ENCODE data around the gene INPP5F.

The INPP5F gene

DNA sequence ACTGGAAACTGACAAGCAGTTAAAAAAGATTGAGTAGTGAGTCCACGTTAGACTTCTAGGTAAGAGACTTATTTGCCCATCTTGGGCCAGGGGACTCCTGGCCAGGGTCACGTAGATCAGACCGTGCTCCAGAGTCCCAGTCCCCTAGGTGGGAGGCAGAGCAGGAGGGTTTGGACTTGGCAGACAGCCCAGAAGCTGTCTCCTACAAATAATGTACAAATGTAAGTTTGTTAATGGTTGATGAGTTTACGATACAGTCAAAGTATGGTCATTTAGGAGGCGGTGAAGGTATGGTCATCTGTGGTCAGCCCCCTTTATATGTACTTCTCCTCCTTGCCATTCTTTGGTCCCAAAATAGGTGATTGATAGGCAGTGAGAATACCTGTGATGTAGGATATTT is 28.2 kb downstream of the INPP5F start:
- H3K4me1 ChIP-seq (ENCODE audit: control insufficient read depth, insufficient read depth, low read length): no peaks in the 10 kb centered on the region
- H3K4me3 ChIP-seq (ENCODE audit: low read length): no peak overlapping the region
- no peaks in the 10 kb centered on the region for H3K27me3 ChIP-seq (ENCODE audit: control insufficient read depth, insufficient read depth, low read length)
- no peaks in the 10 kb centered on the region for H3K9me3 ChIP-seq (ENCODE audit: control insufficient read depth, low read length)
- no peak overlapping the region for H3K9ac ChIP-seq (ENCODE audit: low read length)
- no peaks in the 10 kb centered on the region for H3K36me3 ChIP-seq (ENCODE audit: control insufficient read depth, insufficient read depth, low read length)

DNA sequence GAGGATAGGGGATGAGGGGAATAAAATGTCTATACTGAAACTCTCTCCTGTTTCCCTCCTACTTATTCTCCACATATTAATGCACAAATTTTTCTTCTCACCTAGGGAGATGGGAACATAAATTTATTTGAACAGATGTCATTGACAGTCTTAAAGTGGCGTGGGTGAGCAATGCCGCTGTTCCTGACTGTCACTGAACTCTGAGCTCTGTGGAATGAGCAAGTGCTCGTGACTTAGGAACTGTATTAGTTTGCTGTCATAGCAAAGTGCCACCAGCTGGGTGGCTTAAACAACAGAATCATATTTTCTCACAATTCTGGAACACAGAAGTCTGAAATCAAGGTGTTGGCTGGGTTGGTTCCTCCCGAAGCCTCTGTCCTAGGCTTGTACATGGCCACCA is 29.1 kb downstream of the INPP5F start:
- Histone ChIP-seq H3K36me3 (ENCODE audit: control insufficient read depth, insufficient read depth, low read length) (no peaks in the 10 kb centered on the region), H3K4me1 (ENCODE audit: control insufficient read depth, insufficient read depth, low read length) (no peaks in the 10 kb centered on the region), H3K9me3 (ENCODE audit: control insufficient read depth, low read length) (no peaks in the 10 kb centered on the region), H3K4me3 (ENCODE audit: low read length) (no peak overlapping the region), H3K9ac (ENCODE audit: low read length) (no peak overlapping the region), H3K27me3 (ENCODE audit: control insufficient read depth, insufficient read depth, low read length) (no peaks in the 10 kb centered on the region)

DNA sequence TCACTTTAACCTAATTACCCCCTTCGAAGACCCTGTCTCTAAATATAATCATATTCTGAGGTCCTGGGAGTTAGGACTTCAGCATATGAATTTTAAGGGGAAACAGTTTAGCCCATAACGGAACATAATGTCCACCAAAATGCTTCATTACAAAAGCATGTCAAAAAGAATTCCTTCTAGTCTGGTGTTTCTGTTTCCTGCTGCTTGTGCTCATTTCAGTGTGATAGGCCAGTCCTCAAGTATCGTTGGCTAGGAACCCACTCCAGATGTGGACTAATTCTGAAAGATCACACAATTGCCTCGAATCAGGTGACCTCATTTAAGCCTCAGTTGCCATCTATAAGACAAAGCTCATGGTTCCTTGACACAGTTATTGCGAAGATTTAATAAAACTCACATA is 29.6 kb downstream of the INPP5F start:
- Histone ChIP-seq H3K27me3 (ENCODE audit: control insufficient read depth, insufficient read depth, low read length) (no peaks in the 10 kb centered on the region), H3K9ac (ENCODE audit: low read length) (no peak overlapping the region), H3K9me3 (ENCODE audit: control insufficient read depth, low read length) (no peaks in the 10 kb centered on the region), H3K4me1 (ENCODE audit: control insufficient read depth, insufficient read depth, low read length) (no peaks in the 10 kb centered on the region), H3K4me3 (ENCODE audit: low read length) (no peak overlapping the region), H3K36me3 (ENCODE audit: control insufficient read depth, insufficient read depth, low read length) (no peaks in the 10 kb centered on the region)

GRCh38 chr10:119758448-119759195 is 32.8 kb downstream of the INPP5F start:
- no peak overlapping the region for H3K9ac ChIP-seq (ENCODE audit: low read length)
- no peaks in the 10 kb centered on the region for H3K36me3 ChIP-seq (ENCODE audit: control insufficient read depth, insufficient read depth, low read length)
- H3K4me1 ChIP-seq (ENCODE audit: control insufficient read depth, insufficient read depth, low read length): no peaks in the 10 kb centered on the region
- H3K9me3 ChIP-seq (ENCODE audit: control insufficient read depth, low read length): no peaks in the 10 kb centered on the region
- no peak overlapping the region for H3K4me3 ChIP-seq (ENCODE audit: low read length)
- no peaks in the 10 kb centered on the region for H3K27me3 ChIP-seq (ENCODE audit: control insufficient read depth, insufficient read depth, low read length)

GRCh38 chr10:119759832-119760231 is 34.0 kb downstream of the INPP5F start:
- Histone ChIP-seq H3K4me3 (ENCODE audit: low read length) (no peak overlapping the region), H3K36me3 (ENCODE audit: control insufficient read depth, insufficient read depth, low read length) (no peaks in the 10 kb centered on the region), H3K9ac (ENCODE audit: low read length) (no peak overlapping the region), H3K9me3 (ENCODE audit: control insufficient read depth, low read length) (no peaks in the 10 kb centered on the region), H3K27me3 (ENCODE audit: control insufficient read depth, insufficient read depth, low read length) (no peaks in the 10 kb centered on the region), H3K4me1 (ENCODE audit: control insufficient read depth, insufficient read depth, low read length) (no peaks in the 10 kb centered on the region)

DNA sequence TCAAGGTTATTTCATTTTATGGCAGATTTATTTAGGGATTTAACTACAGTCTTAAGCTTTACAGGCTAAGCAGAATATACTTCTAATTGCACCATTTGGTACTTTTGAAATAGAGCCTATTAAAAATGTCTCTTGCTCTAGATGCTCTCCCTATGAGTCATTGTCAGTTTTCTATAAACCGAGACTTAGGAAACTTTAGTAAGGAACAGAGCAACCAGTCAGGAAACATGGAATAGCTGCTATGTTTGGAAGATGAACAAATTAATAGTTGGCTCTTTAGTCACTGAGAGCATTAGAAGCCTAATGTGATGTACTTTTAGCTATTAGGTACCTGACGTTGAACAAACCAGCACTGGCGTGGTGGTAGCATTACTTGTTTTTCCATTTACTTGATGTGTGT is 35.3 kb downstream of the INPP5F start:
- Histone ChIP-seq H3K4me3 (ENCODE audit: low read length) (no peak overlapping the region), H3K36me3 (ENCODE audit: control insufficient read depth, insufficient read depth, low read length) (no peaks in the 10 kb centered on the region), H3K4me1 (ENCODE audit: control insufficient read depth, insufficient read depth, low read length) (no peaks in the 10 kb centered on the region)

GRCh38 chr10:119762035-119762434 is 36.2 kb downstream of the INPP5F start:
- Histone ChIP-seq H3K9me3 (ENCODE audit: control insufficient read depth, low read length) (no peaks in the 10 kb centered on the region), H3K36me3 (ENCODE audit: control insufficient read depth, insufficient read depth, low read length) (no peaks in the 10 kb centered on the region), H3K4me1 (ENCODE audit: control insufficient read depth, insufficient read depth, low read length) (no peaks in the 10 kb centered on the region), H3K27me3 (ENCODE audit: control insufficient read depth, insufficient read depth, low read length) (no peaks in the 10 kb centered on the region), H3K9ac (ENCODE audit: low read length) (no peak overlapping the region), H3K4me3 (ENCODE audit: low read length) (no peak overlapping the region)

More for the DNA sequence above, 35.3 kb downstream of the INPP5F start:
- H3K27me3 ChIP-seq (ENCODE audit: control insufficient read depth, insufficient read depth, low read length): no peaks in the 10 kb centered on the region
- no peak overlapping the region for H3K9ac ChIP-seq (ENCODE audit: low read length)
- no peaks in the 10 kb centered on the region for H3K9me3 ChIP-seq (ENCODE audit: control insufficient read depth, low read length)

GRCh38 chr10:119762805-119763798 is 37.3 kb downstream of the INPP5F start:
- Histone ChIP-seq H3K4me1 (ENCODE audit: control insufficient read depth, insufficient read depth, low read length) (no peaks in the 10 kb centered on the region), H3K9ac (ENCODE audit: low read length) (no peak overlapping the region), H3K36me3 (ENCODE audit: control insufficient read depth, insufficient read depth, low read length) (no peaks in the 10 kb centered on the region), H3K9me3 (ENCODE audit: control insufficient read depth, low read length) (no peaks in the 10 kb centered on the region), H3K4me3 (ENCODE audit: low read length) (no peak overlapping the region), H3K27me3 (ENCODE audit: control insufficient read depth, insufficient read depth, low read length) (no peaks in the 10 kb centered on the region)

DNA sequence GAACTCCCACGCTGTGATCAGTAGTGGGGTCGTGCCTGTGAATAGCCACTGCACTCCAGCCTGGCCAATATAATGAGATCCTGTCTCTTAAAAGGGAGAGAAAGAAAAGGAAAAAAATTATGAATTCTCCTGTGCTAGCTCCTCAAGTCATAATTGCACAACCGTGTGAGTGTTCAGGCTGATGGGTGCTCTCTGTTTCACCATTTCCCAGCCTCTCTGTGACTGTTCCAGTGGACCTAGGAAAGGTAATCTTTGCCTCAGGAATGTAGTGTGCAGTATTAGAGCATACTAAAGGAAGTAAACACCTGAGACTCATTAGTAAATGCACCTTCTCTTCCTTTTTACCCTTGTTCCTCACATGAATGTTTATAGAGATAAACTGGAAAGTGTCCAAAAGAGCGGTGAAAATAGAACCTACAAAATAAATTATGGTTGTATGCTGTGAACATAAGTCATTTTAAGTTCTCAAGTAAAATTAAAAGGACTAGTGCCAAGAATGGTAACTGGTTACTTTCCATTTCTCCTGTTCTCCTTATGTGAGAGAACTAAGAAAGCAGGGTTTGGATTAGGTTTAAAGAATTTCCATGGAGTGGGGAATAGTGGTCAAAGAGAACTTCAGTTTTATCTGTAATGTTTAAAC is 42.7 kb downstream of the INPP5F start:
- H3K9ac ChIP-seq (ENCODE audit: low read length): no peak overlapping the region
- H3K36me3 ChIP-seq (ENCODE audit: control insufficient read depth, insufficient read depth, low read length): no peaks in the 10 kb centered on the region
- H3K4me1 ChIP-seq (ENCODE audit: control insufficient read depth, insufficient read depth, low read length): peaks cover 9% of the 10 kb centered on the region
- H3K9me3 ChIP-seq (ENCODE audit: control insufficient read depth, low read length): no peaks in the 10 kb centered on the region
- H3K27me3 ChIP-seq (ENCODE audit: control insufficient read depth, insufficient read depth, low read length): no peaks in the 10 kb centered on the region
- no peak overlapping the region for H3K4me3 ChIP-seq (ENCODE audit: low read length)

DNA sequence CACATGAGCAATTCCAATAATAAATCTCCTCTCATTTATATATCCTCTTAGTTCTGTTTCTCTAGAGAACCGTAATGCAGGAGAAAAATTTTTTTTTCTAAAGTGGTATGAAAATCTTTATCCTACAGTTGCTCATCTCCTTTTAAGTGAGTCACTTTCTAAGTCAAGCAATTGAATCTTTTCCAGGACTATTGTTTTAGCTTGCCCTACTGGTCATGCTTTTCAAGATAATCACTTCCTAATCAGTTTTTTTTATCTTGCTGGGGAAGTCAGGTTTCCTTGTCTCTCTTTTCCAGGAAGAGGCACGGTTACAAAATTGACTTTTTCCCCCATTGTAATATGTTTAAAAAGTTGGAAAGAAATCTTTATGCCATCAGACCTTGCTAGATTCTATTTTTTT is 44.0 kb downstream of the INPP5F start:
- Histone ChIP-seq H3K27me3 (ENCODE audit: control insufficient read depth, insufficient read depth, low read length) (no peaks in the 10 kb centered on the region), H3K9ac (ENCODE audit: low read length) (no peak overlapping the region), H3K4me1 (ENCODE audit: control insufficient read depth, insufficient read depth, low read length) (peaks cover 9% of the 10 kb centered on the region), H3K4me3 (ENCODE audit: low read length) (no peak overlapping the region), H3K9me3 (ENCODE audit: control insufficient read depth, low read length) (no peaks in the 10 kb centered on the region), H3K36me3 (ENCODE audit: control insufficient read depth, insufficient read depth, low read length) (no peaks in the 10 kb centered on the region)

DNA sequence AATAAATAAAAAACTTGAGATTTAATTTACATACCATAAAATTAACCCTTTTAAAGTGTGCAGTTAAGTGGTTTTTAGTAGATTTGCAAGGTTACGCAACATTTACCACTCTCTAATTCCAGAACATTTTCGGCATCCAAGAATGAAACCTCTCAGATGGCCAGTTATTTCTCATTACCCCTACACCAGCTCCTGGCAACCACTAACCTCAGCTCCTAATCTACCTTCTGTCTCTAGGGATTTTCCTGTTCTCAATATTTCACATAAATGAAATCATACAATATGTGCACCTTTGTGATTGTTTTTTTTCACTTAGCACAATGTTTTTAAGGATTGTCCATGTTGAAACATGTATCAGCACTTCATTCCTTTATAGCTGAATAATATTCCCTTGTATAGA is 45.1 kb downstream of the INPP5F start:
- no peak overlapping the region for H3K4me3 ChIP-seq (ENCODE audit: low read length)
- no peaks in the 10 kb centered on the region for H3K36me3 ChIP-seq (ENCODE audit: control insufficient read depth, insufficient read depth, low read length)
- no peak overlapping the region for H3K9ac ChIP-seq (ENCODE audit: low read length)
- no peaks in the 10 kb centered on the region for H3K27me3 ChIP-seq (ENCODE audit: control insufficient read depth, insufficient read depth, low read length)
- no peaks in the 10 kb centered on the region for H3K9me3 ChIP-seq (ENCODE audit: control insufficient read depth, low read length)
- peaks cover 9% of the 10 kb centered on the region for H3K4me1 ChIP-seq (ENCODE audit: control insufficient read depth, insufficient read depth, low read length)

DNA sequence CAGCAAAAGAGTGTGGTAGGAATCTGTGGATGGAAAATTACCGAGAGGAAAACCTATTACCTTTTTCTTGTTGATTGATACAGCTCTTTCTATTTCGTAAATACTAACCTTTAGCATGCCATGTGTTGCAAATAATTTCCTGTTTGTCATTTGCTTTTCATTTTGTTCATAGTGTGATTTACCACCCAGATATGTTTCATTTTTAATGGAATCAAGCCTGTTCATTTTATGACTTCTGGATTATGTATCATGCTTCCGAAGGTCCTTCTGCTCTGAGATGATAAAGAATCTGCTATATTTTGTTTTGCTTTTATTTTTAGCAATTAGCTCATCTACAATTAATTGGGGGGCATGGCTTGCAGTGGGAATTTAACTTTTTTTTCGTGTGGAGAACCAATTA is 46.5 kb downstream of the INPP5F start:
- Histone ChIP-seq H3K9me3 (ENCODE audit: control insufficient read depth, low read length) (no peaks in the 10 kb centered on the region), H3K36me3 (ENCODE audit: control insufficient read depth, insufficient read depth, low read length) (no peaks in the 10 kb centered on the region), H3K27me3 (ENCODE audit: control insufficient read depth, insufficient read depth, low read length) (no peaks in the 10 kb centered on the region), H3K4me1 (ENCODE audit: control insufficient read depth, insufficient read depth, low read length) (peaks cover 9% of the 10 kb centered on the region), H3K4me3 (ENCODE audit: low read length) (no peak overlapping the region), H3K9ac (ENCODE audit: low read length) (no peak overlapping the region)
